Lung (tissue), 12 donors: ENCODE data around the gene HSPA12B. TPM values are rescaled to one million over a fixed set of nuclear protein-coding genes. Genes with fewer than 3 reads are reported as not detected.

ENCODE experiments used
- ATAC-seq: fragments of 200-7000 bp; cut with Tn5 transposase; one replicate; pipeline ENCODE4 v1.9.1; 2020; ENCODE audit warnings: moderate number of reproducible peaks; ENCODE audit not compliant: insufficient read depth, low FRiP score
- DNase-seq, 3 donors: peaks; one replicate each; pipeline ENCODE4 v3.0.0-alpha.2; 2013 to 2017
- H3K27ac ChIP-seq, 2 donors: one replicate each; pipeline ENCODE4 v1.5.1; 2013; ENCODE audit warnings: mild to moderate bottlenecking in 2 of 2, moderate library complexity in 2 of 2, control low read depth in 1 of 2, inconsistent platforms in 1 of 2, low read depth in 1 of 2, low read length in 1 of 2
- H3K27me3 ChIP-seq, 3 donors: one replicate each; pipeline ENCODE4 v1.5.1; 2013; ENCODE audit warnings: low read length in 2 of 3; ENCODE audit not compliant: control insufficient read depth in 3 of 3, insufficient read depth in 3 of 3
- H3K36me3 ChIP-seq, 4 donors: one replicate each; pipeline ENCODE4 v1.5.1; 2013; ENCODE audit warnings: low read length in 4 of 4, mild to moderate bottlenecking in 1 of 4, moderate library complexity in 1 of 4; ENCODE audit not compliant: control insufficient read depth in 4 of 4, insufficient read depth in 4 of 4
- H3K4me1 ChIP-seq, 5 donors: one replicate each; pipeline ENCODE4 v1.5.1; 2013; ENCODE audit warnings: low read length in 5 of 5, mild to moderate bottlenecking in 2 of 5, moderate library complexity in 1 of 5; ENCODE audit not compliant: control insufficient read depth in 5 of 5, insufficient read depth in 5 of 5
- H3K4me3 ChIP-seq: one replicate; pipeline ENCODE4 v1.5.1; 2013; ENCODE audit warnings: mild to moderate bottlenecking, control low read depth, moderate library complexity
- H3K9ac ChIP-seq, 2 donors: one replicate each; pipeline ENCODE4 v1.5.1; 2013; ENCODE audit warnings: low read length in 2 of 2, control low read depth in 1 of 2; ENCODE audit not compliant: insufficient read depth in 1 of 2
- H3K9me3 ChIP-seq, 4 donors: one replicate each; pipeline ENCODE4 v1.5.1; 2013; ENCODE audit warnings: low read length in 3 of 4, mild to moderate bottlenecking in 1 of 4, moderate library complexity in 1 of 4; ENCODE audit not compliant: control insufficient read depth in 4 of 4, insufficient read depth in 3 of 4
- CTCF ChIP-seq: IDR thresholded peaks from 2 replicates; pipeline ENCODE4 v1.5.1; 2012; ENCODE audit warnings: mild to moderate bottlenecking; ENCODE audit errors: control extremely low read depth, extremely low read depth
- WGBS, 2 donors: extraction: QIAGEN DNeasy Blood & Tissue Kit; methylation state at CpG; one replicate each; pipeline ENCODE4 v1.1.7; 2013; 5-methylcytosine and 5-hydroxymethylcytosine counted together
- polyA plus RNA-seq, 2 donors: library from polyadenylated mRNA; stranded (reverse); fragments of 200-250 nt; gene quantifications; one replicate each; pipeline ENCODE4 v1.2.1, GENCODE V29; 2013
- total RNA-seq, 2 donors: library from RNA; depleted of rRNA in 1 of 2; stranded (reverse); fragments of >200 nt in 1 of 2; gene quantifications; one replicate each; pipeline ENCODE4 v1.2.1, GENCODE V29; 2014 to 2021
- donor health status: control.
- donor health status: control.
- donor health status: Bipolar disorder and iron deficiency.
- donor health status: healthy.
- donor health status: DM: yes; HTN: yes; CAD: no.

HSPA12B gene
- total and polyA plus RNA-seq, 4 donors: 11.4 to 28.3 (median 19.9) TPM

DNA sequence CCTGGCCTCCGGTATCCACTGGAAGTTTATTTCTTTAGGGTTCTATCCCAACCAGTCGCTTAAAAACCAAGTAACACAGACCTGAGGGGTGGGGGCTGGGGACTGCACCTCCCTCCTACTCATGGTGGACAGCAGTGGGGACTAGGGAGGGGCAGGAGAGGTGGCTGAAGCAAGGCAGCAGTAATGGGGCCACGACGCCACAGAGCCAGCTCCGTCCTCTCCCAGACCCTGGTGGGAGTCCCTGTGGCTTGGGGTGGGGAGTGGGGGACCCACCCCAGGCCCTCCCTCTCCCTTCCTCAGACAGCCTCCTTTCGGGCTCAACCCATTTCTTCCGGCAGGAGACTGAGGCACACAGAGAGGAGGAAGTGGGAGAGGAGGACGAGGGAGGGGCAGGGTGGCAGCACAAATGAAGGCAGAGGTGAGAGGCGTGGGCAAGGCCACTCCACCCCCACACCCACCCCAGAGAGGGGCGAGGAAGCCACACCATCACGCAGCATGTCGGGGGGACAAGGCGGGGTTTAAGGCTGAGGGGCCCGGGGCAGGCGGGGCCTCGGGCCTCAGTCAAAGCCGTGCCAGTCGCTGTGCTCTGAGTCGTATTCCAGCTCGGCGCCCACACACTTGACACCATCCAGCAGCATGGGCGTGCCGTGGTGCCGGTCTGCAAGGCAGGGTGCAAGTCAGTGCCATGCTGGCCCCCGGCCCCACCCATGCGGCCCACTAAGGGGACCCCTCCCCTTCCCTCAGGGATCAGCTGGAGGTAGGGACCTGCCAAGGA is 21.2 kb downstream of the HSPA12B start:
- Histone ChIP-seq H3K9ac (no peak overlapping the region), H3K27me3 (peaks cover 0 to 16% (median 3%) of the 10 kb centered on the region in 3 donors), H3K27ac (no peak overlapping the region), H3K36me3 (peaks cover 0 to 22% (median 12%) of the 10 kb centered on the region in 4 donors), H3K4me1 (peaks cover 0 to 6% (median 0%) of the 10 kb centered on the region in 5 donors), H3K4me3 (no peak overlapping the region), H3K9me3 (no peaks in the 10 kb centered on the region)
- DNase-seq (no peak), ATAC-seq (no peak)
- no peak for TF ChIP-seq CTCF
- WGBS, 2 donors: 77 to 80% methylated on average over 24 to 26 of the region's 26 CpGs

- WGBS, 2 donors: 87 to 95% methylated on average over 16 of the region's 16 CpGs
- Histone ChIP-seq H3K4me1 (peaks cover 0 to 6% (median 0%) of the 10 kb centered on the region in 5 donors), H3K36me3 (peaks cover 0 to 22% (median 12%) of the 10 kb centered on the region in 4 donors), H3K9me3 (no peaks in the 10 kb centered on the region), H3K27ac (no peak overlapping the region), H3K9ac (no peak overlapping the region), H3K27me3 (peaks cover 0 to 13% (median 3%) of the 10 kb centered on the region in 3 donors), H3K4me3 (no peak overlapping the region)
- no peak for TF ChIP-seq CTCF
- no peak for DNase-seq
- ATAC-seq: no peak
Measured at GRCh38 chr20:3754276-3754630, 21.8 kb downstream of the HSPA12B start.

DNA sequence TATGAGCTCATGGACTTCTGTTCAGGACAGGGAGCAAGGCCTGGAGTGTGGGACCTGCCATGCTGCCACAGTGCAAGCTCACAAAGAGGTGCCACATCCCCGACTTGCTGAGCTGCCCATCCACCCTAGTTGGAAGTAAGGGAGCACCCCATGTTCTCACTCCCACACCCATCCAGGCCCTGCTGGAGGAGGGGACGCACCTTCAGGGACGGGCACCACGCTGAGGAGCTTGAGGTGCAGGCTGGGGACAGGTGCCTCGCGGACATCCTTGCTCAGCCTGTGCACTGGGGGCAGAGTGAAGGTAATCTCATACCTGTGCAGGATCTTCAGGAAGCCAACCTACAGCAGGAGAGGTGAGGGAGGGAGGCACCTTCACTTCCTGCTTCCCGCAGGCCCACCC is 22.8 kb downstream of the HSPA12B start:
- no peak overlapping the region for H3K4me3 ChIP-seq

More for the DNA sequence above, 22.8 kb downstream of the HSPA12B start:
- H3K9ac ChIP-seq: no peak overlapping the region
- no peak for TF ChIP-seq CTCF
- peaks cover 0 to 11% (median 3%) of the 10 kb centered on the region in 3 donors for H3K27me3 ChIP-seq
- no peaks in the 10 kb centered on the region for H3K9me3 ChIP-seq
- no peak for DNase-seq
- no peak overlapping the region for H3K27ac ChIP-seq
- WGBS, 2 donors: 87 to 91% methylated on average over 7 of the region's 7 CpGs
- ATAC-seq: no peak
- H3K36me3 ChIP-seq: peaks cover 0 to 22% (median 12%) of the 10 kb centered on the region in 4 donors
- H3K4me1 ChIP-seq: peaks cover 0 to 3% (median 0%) of the 10 kb centered on the region in 5 donors
